ENCODE data around the gene SLC8A1.
A peak's percentile ranks its signal among the peaks of the same experiment; 100 is the strongest.

The SLC8A1 gene

GRCh38 chr2:40420478-40420877, 31.4 kb downstream of the SLC8A1 start:
- ATAC-seq, result no peak
- TF ChIP-seq TOX (CRISPR knock-in tag; IDR thresholded peaks at IDR 0.05; ENCODE audit: borderline replicate concordance) (no peak), ARNTL (CRISPR knock-in tag; IDR thresholded peaks at IDR 0.05; ENCODE audit: borderline replicate concordance, low read depth) (no peak), POU6F1 (CRISPR knock-in tag; IDR thresholded peaks at IDR 0.05; ENCODE audit: borderline replicate concordance, low read depth) (no peak), PATZ1 (CRISPR knock-in tag; IDR thresholded peaks at IDR 0.05; ENCODE audit: borderline replicate concordance) (no peak), ZC3H10 (CRISPR knock-in tag; IDR thresholded peaks at IDR 0.05) (no peak), ESRRG (CRISPR knock-in tag; IDR thresholded peaks at IDR 0.05) (no peak), ZNF70 (CRISPR knock-in tag; IDR thresholded peaks at IDR 0.05) (no peak)

- peak; percentile 33 for ATAC-seq
- TF ChIP-seq RARB (CRISPR knock-in tag; IDR thresholded peaks at IDR 0.05) (no peak), PATZ1 (CRISPR knock-in tag; IDR thresholded peaks at IDR 0.05; ENCODE audit: borderline replicate concordance) (no peak), PPARA (CRISPR knock-in tag; IDR thresholded peaks at IDR 0.05; ENCODE audit: borderline replicate concordance) (no peak), ZC3H10 (CRISPR knock-in tag; IDR thresholded peaks at IDR 0.05) (no peak), TCF4 (CRISPR knock-in tag; IDR thresholded peaks at IDR 0.05; ENCODE audit: borderline replicate concordance) (no peak), ZFP30 (CRISPR knock-in tag; IDR thresholded peaks at IDR 0.05) (no peak), OSR1 (CRISPR knock-in tag; IDR thresholded peaks at IDR 0.05) (no peak), ZFP3 (CRISPR knock-in tag; IDR thresholded peaks at IDR 0.05) (no peak), ESRRG (CRISPR knock-in tag; IDR thresholded peaks at IDR 0.05) (no peak), POU6F1 (CRISPR knock-in tag; IDR thresholded peaks at IDR 0.05; ENCODE audit: borderline replicate concordance, low read depth) (no peak), GLIS3 (CRISPR knock-in tag; IDR thresholded peaks at IDR 0.05) (no peak), ISL1 (CRISPR knock-in tag; IDR thresholded peaks at IDR 0.05) (no peak), ZNF565 (CRISPR knock-in tag; conservative IDR thresholded peaks at IDR 0.05; ENCODE audit: low read depth) (no peak), CREB5 (CRISPR knock-in tag; IDR thresholded peaks at IDR 0.05; ENCODE audit: low read depth) (no peak), CSDC2 (CRISPR knock-in tag; IDR thresholded peaks at IDR 0.05) (no peak), BACH2 (CRISPR knock-in tag; IDR thresholded peaks at IDR 0.05; ENCODE audit: borderline replicate concordance) (no peak), TSHZ2 (CRISPR knock-in tag; IDR thresholded peaks at IDR 0.05) (no peak), SNAI2 (CRISPR knock-in tag; IDR thresholded peaks at IDR 0.05) (no peak)
These were observed 32.5 kb downstream of the SLC8A1 start for GRCh38 chr2:40419364-40419762.

All from SK-N-SH treated with all-trans-retinoic acid at 6 μM for 48 hours (cell line).